SU-DHL-6 (cell line): Measurements from ENCODE around the gene GVQW3.

Experiments
- H2AFZ ChIP-seq: fragments of 200-600 bp; sonication (generic); 2 replicates; pipeline ENCODE4 v1.6.1; 2014; ENCODE audit warnings: low read depth, mild to moderate bottlenecking, moderate library complexity, mixed read lengths, antibody characterized with exemption, low read length; ENCODE audit not compliant: severe bottlenecking
- H3F3A ChIP-seq: fragments of 200-600 bp; shearing (Covaris generic); 2 replicates; pipeline ENCODE4 v1.6.0; 2016; ENCODE audit warnings: antibody characterized with exemption, mild to moderate bottlenecking; ENCODE audit not compliant: insufficient read depth
- H3K27ac ChIP-seq: fragments of 200-600 bp; sonication (generic); 2 replicates; pipeline ENCODE4 v1.5.1; 2016; ENCODE audit warnings: low read depth, mild to moderate bottlenecking, low read length, moderate library complexity, mixed read lengths
- H3K27me3 ChIP-seq: fragments of 200-600 bp; sonication (generic), shearing (Covaris generic); 2 replicates; pipeline ENCODE4 v1.6.0; 2014; ENCODE audit warnings: mild to moderate bottlenecking, low read length
- H3K36me3 ChIP-seq: fragments of 200-600 bp; sonication (generic); 2 replicates; pipeline ENCODE4 v1.6.1; 2014; ENCODE audit warnings: mild to moderate bottlenecking, low read length, mixed read lengths
- H3K4me2 ChIP-seq: fragments of 300-600, 200-600 bp; shearing (Covaris generic), sonication (generic); 2 replicates; pipeline ENCODE4 v1.6.0; 2014; ENCODE audit warnings: low read length, low read depth, mild to moderate bottlenecking; ENCODE audit not compliant: poor library complexity, severe bottlenecking
- H3K4me3 ChIP-seq: fragments of 200-600 bp; sonication (generic); 2 replicates; pipeline ENCODE4 v1.5.1; 2014; ENCODE audit warnings: antibody characterized with exemption, low read length, mild to moderate bottlenecking, mixed read lengths; ENCODE audit not compliant: insufficient read depth, poor library complexity, severe bottlenecking
- H3K79me2 ChIP-seq: fragments of 200-600 bp; sonication (generic); 2 replicates; pipeline ENCODE4 v1.6.1; 2014; ENCODE audit warnings: mild to moderate bottlenecking, low read length, moderate library complexity; ENCODE audit not compliant: insufficient read depth
- H3K9ac ChIP-seq: fragments of 200-600 bp; sonication (generic); 2 replicates; pipeline ENCODE4 v1.7.0; 2014; ENCODE audit warnings: mild to moderate bottlenecking, low read length
- H3K9me2 ChIP-seq: fragments of 200-600 bp; sonication (generic); replicated peaks from 2 replicates; pipeline ENCODE4 v1.6.1; 2014; ENCODE audit warnings: low read length; ENCODE audit not compliant: insufficient read depth
- H3K9me3 ChIP-seq: fragments of 200-600 bp; sonication (generic); 2 replicates; pipeline ENCODE4 v1.6.1; 2014; ENCODE audit warnings: low read length, mixed read lengths; ENCODE audit not compliant: insufficient read depth
- H4K20me1 ChIP-seq: fragments of 200-600 bp; sonication (generic); 2 replicates; pipeline ENCODE4 v1.6.1; 2014; ENCODE audit warnings: low read depth, mild to moderate bottlenecking, antibody characterized with exemption, low read length, moderate library complexity, mixed read lengths
- EZH2phosphoT487 ChIP-seq: fragments of 200-600 bp; sonication (generic), shearing (Covaris generic); conservative IDR thresholded peaks from 2 replicates; pipeline ENCODE4 v1.6.1; 2018; ENCODE audit warnings: mild to moderate bottlenecking, antibody characterized with exemption, low read length, moderate library complexity, mixed read lengths
- TF ChIP-seq, protein P1 (sequence below): fragments of 200-600 bp; sonication (generic); IDR thresholded peaks from one replicate; pipeline ENCODE4 v1.5.1; 2017; ENCODE audit warnings: antibody characterized with exemption, mild to moderate bottlenecking, low read length, moderate library complexity; ENCODE audit not compliant: insufficient read depth, poor library complexity, severe bottlenecking

Gene GVQW3

DNA sequence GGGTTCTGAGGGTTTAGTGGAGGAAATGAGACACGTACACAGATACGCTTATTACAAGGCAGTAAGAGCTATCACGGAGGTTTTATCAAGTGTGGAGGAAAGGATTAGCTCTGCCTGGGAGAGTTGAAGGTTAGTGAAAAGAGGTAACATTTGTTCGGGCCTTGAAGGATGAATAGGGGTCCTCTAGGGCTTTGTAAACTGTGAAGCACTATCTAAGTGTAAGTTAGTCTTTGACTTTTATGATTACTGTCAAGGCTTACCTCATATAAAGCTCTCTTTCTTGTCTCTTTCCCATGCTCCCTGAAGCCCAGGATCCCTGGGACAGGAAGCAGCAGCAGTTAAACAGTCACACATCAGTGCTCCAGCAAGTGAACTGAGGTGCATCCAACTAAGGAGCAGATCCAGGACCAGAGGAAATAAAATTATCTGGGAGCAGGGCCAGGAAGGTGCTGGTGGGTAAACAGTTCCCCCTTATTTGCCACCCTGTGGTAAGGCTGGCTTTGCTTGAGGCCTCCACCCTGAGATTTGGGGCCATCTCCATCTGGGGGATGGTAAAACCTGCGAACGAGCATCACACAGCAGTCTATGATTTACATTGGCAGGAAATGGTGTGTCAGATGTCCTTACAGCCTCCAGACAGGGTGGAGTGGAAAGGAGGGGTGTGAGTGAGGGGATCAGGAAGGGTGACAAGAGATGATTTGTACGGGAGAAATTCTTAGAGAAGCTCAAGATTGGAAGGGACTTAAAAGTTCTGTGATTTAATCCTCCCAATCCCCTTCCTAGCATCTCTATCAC lies 27.2 kb downstream of the GVQW3 start:
- Histone ChIP-seq H3K79me2 (no peaks in the 10 kb centered on the region), H3K9ac (no peak overlapping the region), H3F3A (no peaks in the 10 kb centered on the region), H3K9me2 (no peaks in the 10 kb centered on the region), H4K20me1 (no peaks in the 10 kb centered on the region), H3K4me2 (no peak overlapping the region), H3K4me3 (no peak overlapping the region), H3K36me3 (no peaks in the 10 kb centered on the region), H3K27me3 (no peaks in the 10 kb centered on the region), H3K27ac (no peak overlapping the region), H2AFZ (no peak overlapping the region), H3K9me3 (no peaks in the 10 kb centered on the region)
- TF ChIP-seq, protein P1, sequence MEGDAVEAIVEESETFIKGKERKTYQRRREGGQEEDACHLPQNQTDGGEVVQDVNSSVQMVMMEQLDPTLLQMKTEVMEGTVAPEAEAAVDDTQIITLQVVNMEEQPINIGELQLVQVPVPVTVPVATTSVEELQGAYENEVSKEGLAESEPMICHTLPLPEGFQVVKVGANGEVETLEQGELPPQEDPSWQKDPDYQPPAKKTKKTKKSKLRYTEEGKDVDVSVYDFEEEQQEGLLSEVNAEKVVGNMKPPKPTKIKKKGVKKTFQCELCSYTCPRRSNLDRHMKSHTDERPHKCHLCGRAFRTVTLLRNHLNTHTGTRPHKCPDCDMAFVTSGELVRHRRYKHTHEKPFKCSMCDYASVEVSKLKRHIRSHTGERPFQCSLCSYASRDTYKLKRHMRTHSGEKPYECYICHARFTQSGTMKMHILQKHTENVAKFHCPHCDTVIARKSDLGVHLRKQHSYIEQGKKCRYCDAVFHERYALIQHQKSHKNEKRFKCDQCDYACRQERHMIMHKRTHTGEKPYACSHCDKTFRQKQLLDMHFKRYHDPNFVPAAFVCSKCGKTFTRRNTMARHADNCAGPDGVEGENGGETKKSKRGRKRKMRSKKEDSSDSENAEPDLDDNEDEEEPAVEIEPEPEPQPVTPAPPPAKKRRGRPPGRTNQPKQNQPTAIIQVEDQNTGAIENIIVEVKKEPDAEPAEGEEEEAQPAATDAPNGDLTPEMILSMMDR = no peak
- TF ChIP-seq EZH2phosphoT487 = no peak

DNA sequence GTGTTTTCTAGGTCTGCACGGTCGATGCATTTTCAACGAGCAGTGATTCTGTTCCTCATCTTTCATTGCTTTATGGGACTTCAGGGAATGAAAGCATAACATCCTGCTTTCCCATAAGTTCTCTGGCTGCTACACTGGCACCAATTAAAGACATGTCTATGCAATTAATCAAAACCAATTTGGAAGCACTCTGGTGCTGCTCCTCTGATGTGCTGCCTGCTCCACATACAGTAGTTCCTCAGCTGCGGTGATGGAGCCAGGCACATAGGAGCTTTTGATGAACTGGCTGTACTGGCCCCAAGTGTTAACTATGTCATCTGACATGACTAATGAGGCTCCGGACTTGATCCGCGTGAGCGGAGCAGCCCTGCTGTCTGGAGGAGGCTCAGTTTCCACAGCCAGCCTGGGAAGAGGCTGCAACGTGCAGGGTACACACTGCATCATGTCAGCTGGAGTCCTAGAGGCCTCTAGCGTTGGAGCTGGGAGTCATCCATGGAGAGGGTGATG lies 29.8 kb downstream of the GVQW3 start:
- Histone ChIP-seq H3K9me3 (no peaks in the 10 kb centered on the region), H3K9ac (no peak overlapping the region), H3K27ac (no peak overlapping the region), H3K79me2 (no peaks in the 10 kb centered on the region), H3F3A (no peaks in the 10 kb centered on the region), H2AFZ (no peak overlapping the region), H3K36me3 (no peaks in the 10 kb centered on the region), H3K27me3 (no peaks in the 10 kb centered on the region), H4K20me1 (no peaks in the 10 kb centered on the region), H3K4me3 (no peak overlapping the region), H3K9me2 (no peaks in the 10 kb centered on the region), H3K4me2 (no peak overlapping the region)
- TF ChIP-seq EZH2phosphoT487 = no peak

GRCh38 chr11:76415073-76415472 lies 34.0 kb downstream of the GVQW3 start:
- no peak overlapping the region for H3K4me2 ChIP-seq
- H3F3A ChIP-seq = no peaks in the 10 kb centered on the region
- H3K9me3 ChIP-seq = no peaks in the 10 kb centered on the region
- no peaks in the 10 kb centered on the region for H3K9me2 ChIP-seq
- H3K4me3 ChIP-seq = no peak overlapping the region
- no peak overlapping the region for H2AFZ ChIP-seq
- H3K36me3 ChIP-seq = no peaks in the 10 kb centered on the region
- no peak for TF ChIP-seq EZH2phosphoT487
- TF ChIP-seq, protein P1 = no peak
- H4K20me1 ChIP-seq = no peaks in the 10 kb centered on the region
- H3K27me3 ChIP-seq = no peaks in the 10 kb centered on the region
- H3K79me2 ChIP-seq = no peaks in the 10 kb centered on the region
- H3K27ac ChIP-seq = no peak overlapping the region
- H3K9ac ChIP-seq = no peak overlapping the region

GRCh38 chr11:76419896-76420295 lies 38.8 kb downstream of the GVQW3 start:
- H2AFZ ChIP-seq = no peak overlapping the region
- no peaks in the 10 kb centered on the region for H4K20me1 ChIP-seq
- no peaks in the 10 kb centered on the region for H3K27me3 ChIP-seq
- no peaks in the 10 kb centered on the region for H3F3A ChIP-seq
- no peak for TF ChIP-seq EZH2phosphoT487
- TF ChIP-seq, protein P1 = peak; percentile 59
- no peak overlapping the region for H3K27ac ChIP-seq
- no peaks in the 10 kb centered on the region for H3K79me2 ChIP-seq
- no peaks in the 10 kb centered on the region for H3K36me3 ChIP-seq
- no peak overlapping the region for H3K4me3 ChIP-seq
- no peak overlapping the region for H3K9ac ChIP-seq
- no peak overlapping the region for H3K4me2 ChIP-seq
- no peaks in the 10 kb centered on the region for H3K9me3 ChIP-seq
- no peaks in the 10 kb centered on the region for H3K9me2 ChIP-seq
